HG02938 (cell line): Measurements from ENCODE around the gene CARD9.
A peak's percentile ranks its signal among the peaks of the same experiment; 100 is the strongest.
"Not testable (repeated sequence)": the region's sequence is repeated elsewhere in the genome, so short reads cannot be mapped to it uniquely, and the experiment has no call there.

Experiments
- ATAC-seq: cut with Tn5 transposase; IDR thresholded peaks from one replicate; pipeline ENCODE4 v1.9.1; 2021; ENCODE audit warnings: mild to moderate bottlenecking, moderate library complexity; ENCODE audit not compliant: unreplicated experiment

Gene CARD9, protein sequence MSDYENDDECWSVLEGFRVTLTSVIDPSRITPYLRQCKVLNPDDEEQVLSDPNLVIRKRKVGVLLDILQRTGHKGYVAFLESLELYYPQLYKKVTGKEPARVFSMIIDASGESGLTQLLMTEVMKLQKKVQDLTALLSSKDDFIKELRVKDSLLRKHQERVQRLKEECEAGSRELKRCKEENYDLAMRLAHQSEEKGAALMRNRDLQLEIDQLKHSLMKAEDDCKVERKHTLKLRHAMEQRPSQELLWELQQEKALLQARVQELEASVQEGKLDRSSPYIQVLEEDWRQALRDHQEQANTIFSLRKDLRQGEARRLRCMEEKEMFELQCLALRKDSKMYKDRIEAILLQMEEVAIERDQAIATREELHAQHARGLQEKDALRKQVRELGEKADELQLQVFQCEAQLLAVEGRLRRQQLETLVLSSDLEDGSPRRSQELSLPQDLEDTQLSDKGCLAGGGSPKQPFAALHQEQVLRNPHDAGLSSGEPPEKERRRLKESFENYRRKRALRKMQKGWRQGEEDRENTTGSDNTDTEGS

DNA sequence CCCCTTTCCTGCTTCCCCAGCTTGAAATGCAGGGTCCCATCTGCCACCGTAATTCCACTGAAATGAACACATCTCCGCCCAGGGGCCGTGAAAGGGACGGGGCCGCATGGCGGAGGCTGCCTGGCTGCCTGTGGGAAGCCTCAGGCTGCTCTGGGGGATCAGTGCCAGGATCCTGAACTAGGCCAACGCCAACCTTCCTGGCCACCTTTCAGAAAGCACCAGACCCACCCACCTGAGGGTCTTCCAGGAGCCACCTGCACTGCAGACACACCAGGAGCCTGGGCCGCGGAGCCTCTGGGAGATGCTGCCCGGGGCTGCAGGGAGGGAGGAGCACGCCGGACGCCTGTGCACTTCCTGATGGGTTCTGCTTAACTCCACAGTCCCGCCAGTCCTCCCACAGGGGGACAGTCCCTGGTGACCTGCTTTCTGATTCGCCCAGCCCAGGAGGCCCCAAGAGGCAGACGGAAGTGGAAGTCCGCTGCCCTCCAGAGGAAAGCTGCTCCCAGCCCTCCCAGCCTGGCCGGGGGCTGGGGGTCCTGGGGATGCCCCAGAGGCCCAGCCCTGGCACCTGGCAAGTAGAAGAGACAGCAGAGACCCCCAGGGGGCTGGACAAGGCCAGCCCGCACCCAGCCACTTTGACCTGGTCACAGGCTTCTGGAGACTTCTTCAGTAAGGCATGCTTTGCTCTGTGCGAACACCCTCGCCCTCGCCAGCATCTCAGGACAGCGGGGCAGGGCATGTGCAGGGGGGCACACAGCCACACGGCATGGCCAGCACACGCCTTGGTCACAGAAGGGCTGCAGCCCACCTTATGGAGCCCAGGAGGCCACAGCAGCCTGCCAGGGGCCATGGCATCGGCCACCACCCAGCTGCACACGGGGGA lies at the start of gene CARD9:
Gene CARD9, minus strand, starts transcription at position 370 of the 883 bp plus-strand sequence. CDS start 1,591 bp downstream, outside the sequence.
- no peak for ATAC-seq

DNA sequence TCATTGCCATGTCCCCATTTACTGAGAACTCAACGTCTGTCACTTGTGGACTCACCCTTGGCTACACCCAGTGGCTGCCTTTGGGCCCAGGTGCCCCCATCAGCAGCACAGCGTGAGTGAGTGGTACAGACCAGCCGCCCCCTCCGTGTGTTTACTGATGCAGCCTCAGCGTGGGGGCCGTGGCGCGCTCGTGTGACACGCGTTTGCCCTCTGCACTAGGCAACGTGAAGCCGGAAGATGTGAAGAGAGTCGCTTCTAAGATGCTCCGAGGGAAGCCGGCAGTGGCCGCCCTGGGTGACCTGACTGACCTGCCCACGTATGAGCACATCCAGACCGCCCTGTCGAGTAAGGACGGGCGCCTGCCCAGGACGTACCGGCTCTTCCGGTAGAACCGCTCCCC lies 49.4 kb upstream of the CARD9 start:
- ATAC-seq: no peak

DNA sequence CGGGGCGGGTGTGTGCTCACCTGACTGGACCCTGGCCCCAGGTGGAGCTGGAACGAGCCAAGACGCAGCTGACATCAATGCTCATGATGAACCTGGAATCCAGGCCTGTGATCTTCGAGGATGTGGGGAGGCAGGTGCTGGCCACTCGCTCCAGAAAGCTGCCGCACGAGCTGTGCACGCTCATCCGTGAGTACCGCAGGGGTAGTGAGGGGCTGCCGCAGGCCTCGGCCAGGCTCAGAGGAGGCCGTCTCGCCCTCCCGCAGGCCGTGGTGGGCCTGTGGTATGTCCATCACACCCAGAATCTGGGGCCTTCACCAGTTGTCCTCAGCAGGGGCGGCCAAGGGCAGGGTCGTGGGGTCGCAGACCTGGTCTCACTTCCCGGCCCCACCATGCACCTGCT lies 48.3 kb upstream of the CARD9 start:
- ATAC-seq: no peak

DNA sequence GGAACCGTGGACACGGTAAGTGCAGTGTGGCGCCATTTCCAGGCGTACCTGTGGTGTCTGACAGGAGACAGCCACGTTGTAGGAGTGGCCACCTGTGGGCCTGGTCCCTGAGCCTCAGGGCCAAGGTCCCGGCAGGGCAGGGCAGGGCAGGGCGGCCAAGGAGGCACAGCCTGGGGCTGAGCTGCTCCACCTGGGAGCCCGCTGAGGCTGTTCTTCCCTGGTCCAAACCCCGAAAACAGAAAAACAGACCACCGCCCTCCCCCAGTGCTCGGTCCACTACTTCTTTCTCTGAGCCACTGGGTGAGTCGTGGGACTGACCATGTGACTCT lies 45.6 kb upstream of the CARD9 start:
- ATAC-seq: no peak

DNA sequence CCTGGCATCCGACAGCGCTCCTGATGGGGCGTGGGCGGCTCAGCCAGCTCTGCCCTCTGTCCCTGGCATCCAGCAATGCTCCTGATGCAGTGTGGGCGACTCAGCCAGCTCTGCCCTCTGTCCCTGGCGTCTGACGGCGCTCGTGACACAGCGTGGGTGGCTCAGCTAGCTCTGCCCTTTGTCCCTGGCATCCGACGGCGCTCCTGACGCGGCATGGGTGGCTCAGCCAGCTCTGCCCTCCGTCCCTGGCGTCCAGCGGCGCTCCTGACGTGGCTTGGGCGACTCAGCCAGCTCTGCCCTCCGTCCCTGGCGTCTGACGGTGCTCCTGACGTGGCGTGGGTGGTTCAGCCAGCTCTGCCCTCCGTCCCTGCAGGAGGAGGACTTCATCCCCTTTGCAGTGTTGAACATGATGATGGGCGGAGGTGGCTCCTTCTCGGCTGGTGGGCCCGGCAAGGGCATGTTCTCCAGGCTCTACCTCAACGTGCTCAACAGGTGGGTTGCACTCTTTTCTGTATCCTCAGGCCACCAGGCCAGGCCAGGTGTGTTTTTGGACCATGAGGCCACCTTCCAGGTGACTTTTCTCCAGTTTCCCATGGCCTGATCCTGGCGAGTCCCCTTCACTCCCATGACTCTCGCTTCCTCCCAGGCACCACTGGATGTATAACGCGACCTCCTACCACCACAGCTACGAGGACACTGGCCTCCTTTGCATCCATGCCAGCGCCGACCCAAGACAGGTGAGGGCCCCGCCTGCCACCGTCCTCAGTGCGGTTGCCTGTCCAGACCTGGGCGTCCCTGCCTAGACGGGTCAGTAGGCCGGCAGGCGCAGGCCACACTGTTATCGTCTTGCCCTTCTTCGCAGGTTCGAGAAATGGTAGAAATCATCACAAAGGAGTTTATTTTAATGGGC lies 45.0 kb upstream of the CARD9 start:
- ATAC-seq: no peak

DNA sequence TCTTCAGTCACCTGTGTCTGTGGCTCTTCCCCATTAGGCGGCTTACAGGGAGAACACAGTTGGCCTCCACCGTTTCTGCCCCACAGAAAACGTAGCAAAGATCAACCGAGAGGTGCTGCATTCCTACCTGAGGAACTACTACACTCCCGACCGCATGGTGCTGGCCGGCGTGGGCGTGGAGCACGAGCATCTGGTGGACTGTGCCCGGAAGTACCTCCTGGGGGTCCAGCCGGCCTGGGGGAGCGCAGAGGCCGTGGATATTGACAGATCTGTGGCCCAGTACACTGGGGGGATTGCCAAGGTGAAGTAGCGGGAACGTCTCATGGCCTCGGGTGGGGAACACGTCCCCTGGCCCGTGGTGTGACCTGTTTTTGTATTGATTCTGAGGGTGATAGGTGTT lies 43.4 kb upstream of the CARD9 start:
- ATAC-seq: no peak

DNA sequence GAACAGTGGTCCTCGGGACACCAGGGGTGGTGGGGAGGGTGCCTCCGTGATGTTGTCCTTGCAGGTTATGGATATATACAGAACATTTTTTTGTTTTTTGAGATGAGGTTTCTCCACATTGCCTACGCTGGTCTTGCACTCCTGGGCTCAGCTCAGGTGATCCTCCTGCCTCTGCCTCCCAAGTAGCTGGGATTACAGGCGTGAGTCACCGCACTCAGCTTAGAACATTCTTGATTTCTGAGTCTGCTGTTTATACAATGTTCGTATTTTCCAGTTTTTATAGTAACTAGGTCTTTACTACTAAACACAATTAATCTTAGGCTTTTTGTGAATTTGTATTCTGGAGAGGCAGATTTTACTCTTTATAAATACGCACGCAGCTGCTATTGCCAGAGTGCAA lies 43.0 kb upstream of the CARD9 start:
- ATAC-seq: no peak

DNA sequence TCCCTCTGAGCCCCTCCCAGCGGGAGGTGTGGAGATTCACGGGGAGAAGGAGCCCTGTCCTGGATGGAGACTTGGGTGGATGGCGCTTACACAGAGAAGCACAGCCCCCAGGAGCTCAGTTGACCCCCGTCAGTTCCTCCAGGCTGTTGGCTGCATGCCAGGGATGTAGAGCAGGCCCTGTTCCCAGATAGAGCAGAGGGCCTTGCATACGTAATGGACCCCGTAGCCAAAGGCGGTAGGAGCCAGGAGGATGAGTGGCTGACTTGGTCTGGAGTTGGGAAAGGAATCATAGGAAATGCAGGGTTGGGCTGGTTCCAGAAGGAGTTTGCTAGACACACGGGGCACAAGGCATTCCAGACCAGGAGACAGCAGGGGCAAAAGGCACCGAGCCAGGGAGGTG lies 39.5 kb upstream of the CARD9 start:
- no peak for ATAC-seq

DNA sequence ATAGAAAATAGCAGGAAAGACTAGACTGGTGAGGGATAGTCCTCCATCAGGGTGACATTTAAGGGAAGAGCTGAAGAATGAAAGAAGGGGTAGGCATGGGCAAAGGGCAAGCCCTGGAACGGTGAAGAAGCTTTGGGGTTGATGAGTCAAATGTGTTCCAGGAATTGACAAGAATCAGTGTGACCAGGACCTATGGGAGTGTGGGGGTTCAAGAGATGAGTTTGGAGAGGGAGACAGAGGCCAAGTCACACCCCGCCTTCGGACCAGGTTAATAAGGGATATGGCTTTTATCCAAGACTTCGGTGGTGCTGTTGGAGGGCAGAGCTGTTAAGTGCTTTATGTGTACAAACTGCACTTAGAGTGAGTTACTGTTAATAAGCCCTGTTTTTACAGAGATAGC lies 37.9 kb upstream of the CARD9 start:
- ATAC-seq: no peak

DNA sequence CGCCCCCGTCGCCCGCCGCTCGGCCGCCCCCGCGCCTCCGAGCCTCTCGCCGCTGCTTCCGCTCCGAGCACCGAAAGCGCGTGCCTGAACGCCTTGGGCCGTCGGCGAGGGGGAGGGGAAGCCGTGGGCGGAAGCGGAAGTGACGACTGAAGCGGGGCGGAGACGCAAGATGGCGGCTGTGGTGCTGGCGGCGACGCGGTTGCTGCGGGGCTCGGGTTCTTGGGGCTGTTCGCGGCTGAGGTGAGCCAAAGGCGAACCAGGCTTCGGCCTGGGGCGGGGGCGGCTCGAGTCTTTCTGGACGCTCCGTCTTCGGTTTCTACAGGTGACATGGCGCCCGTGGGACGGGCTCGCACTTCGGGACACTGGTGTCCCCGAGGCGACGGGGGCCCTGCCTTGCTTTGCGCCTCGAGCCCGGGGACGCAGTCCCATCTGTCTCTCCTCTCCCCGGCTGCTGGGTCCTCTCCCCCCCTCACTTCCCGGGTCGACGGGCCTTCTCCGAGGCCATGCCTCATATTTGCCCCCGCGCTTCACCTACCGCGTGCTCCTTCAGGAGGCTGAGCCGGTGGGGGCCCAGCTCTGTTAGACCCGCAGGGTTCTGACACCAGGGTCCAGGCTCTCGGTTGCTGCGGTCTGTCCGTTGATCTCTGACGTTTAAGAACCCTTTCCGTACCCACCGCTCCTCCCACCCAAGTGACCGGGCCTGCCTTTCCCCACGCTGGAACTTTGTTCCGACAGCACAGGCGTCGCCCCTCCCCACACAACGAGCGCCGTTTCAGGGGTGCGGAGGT lies 37.2 kb upstream of the CARD9 start, which contains the start of the genes ENTR1 and PMPCA:
Gene ENTR1, minus strand, starts transcription at position 115 of the 788 bp plus-strand sequence. CDS start 217 bp downstream, outside the sequence.
Gene PMPCA, plus strand, starts transcription at position 159 of the 788 bp plus-strand sequence. Its CDS starts 11 bp downstream, at position 170.
- peak; percentile 84 for ATAC-seq

DNA sequence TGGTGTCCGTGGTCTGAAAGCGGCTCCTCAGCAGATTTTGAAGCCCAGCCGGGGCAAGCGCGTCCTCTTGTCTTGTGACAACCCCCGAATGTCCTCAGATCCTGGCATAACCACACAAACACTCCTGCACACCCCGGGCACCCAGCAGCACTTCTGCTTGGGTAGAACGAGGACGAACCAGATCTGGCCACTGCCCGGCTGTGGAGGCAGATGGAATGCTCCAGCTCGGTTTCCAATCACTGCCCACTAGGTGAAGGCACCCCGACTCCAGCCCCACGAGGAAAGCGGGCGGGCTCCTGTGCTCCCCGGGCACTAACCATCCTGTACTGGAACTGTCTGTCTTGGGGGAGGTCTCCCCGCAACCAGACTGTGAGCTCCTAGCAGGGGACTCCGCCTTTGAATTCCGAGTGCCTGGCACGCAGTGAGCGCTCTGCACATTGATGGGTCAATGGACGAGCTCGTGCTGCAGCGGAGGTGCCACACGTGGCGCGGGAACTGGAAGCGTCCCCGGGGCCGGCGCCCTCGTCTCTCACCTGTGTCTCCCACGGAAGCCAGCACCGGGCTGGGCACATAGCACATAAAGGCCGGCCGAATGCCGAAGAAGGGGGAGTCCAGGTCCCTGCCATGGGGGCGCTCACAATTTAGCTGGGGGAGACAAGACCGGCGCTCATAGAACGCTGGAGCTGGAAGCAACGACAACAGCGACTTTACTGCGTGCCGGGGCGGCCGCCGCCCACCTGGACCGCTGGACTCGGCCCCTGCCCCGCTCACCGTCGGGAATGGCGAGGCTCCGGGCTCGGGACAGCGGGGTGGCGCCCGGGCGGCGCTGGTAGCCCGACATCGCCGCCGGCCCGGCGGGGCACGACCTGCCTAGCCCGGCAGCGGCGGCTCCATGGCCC lies 36.3 kb upstream of the CARD9 start:
- peak; percentile 27 for ATAC-seq

DNA sequence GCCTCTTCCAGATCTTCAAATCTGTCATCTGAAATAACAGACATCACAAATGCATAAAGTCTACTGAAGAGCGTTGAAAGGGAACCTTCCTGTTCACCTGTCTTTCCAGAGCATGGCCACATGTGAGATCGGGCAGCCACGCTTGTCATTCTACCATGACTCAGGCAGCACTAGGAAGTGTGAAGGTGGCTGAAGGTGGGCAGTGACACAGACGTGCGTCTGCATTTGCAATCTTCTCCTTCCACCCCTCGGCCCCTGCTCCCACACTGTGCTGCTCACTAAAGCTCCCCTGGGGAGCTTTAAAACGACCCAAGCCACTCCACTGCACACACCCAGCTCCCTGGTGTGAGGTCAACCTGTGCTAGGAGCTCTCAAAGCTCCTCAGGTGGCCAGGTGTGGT lies 34.4 kb upstream of the CARD9 start:
- no peak for ATAC-seq

DNA sequence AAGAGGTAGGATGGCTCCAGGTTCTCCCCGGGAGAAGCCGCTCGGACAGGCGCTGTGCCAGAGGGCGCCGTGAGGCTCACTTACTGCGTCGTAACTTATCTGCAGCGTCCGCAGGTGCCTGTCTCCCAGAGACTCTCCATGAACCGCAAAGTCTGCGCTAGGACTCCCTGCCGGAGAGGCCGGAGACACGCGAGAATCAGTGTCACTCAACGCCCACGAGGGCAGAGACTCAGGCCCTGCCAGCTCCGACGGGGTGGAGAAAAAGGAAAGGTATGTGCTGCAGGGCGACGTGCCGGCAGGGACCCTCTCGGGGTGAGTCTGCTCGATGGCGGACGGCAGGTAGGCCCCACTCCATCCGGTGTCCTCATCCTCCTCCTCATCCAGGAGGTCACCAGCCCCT lies 33.6 kb upstream of the CARD9 start:
- not testable (repeated sequence) for ATAC-seq

DNA sequence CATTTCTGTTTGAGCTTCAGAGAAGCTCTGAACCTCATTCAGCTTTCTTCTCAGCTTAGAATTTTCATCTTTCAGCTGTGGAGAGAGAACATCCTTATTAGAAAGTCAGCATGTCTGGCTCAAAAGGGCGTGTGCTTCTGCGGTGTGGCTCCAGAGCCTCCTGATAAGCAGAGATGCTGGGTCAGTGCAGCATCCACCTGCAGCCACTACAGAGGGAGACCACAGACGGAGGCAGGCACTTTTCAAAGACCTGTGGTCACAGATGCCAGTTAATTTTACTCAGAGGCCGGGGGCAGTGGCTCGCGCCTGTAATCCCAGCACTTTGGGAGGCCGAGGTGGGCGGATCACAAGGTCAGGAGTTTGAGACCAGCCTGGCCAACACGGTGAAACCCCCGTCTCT lies 32.4 kb upstream of the CARD9 start:
- not testable (repeated sequence) for ATAC-seq

DNA sequence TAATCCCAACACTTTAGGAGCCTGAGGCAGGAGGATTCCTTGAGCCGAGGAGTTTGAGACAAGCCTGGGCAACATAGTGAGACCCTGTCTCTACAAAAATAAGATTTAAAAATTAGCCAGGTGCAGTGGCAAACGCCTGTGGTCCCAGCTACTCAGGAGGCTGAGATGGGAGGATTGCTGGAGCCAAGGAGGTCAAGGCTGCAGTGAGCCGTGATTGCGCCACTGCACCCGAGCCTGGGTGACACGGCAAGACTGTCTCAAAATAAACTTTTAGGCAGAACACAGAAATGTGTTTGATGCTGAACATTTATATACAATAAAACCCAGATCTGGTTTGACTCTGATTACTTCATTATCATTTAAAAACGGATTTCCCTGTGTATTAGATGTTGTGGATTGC lies 32.0 kb upstream of the CARD9 start:
- ATAC-seq: no peak

DNA sequence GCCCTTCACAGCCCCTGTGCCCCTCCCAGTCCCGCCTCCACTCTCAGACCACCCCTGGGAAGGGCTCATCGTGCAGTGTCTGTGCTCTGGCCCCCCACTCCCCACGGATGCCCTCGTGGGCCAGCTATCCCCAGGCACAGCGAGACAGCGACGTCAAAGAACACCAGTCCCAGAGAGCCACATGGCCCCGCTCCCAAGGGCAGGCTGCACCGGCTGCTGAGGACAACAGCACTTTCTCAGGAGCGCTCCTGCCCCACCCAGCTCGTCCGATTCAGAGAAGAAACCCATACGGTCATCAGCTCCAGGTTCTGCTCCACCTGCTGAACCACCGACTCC lies 31.3 kb upstream of the CARD9 start:
- ATAC-seq: no peak

DNA sequence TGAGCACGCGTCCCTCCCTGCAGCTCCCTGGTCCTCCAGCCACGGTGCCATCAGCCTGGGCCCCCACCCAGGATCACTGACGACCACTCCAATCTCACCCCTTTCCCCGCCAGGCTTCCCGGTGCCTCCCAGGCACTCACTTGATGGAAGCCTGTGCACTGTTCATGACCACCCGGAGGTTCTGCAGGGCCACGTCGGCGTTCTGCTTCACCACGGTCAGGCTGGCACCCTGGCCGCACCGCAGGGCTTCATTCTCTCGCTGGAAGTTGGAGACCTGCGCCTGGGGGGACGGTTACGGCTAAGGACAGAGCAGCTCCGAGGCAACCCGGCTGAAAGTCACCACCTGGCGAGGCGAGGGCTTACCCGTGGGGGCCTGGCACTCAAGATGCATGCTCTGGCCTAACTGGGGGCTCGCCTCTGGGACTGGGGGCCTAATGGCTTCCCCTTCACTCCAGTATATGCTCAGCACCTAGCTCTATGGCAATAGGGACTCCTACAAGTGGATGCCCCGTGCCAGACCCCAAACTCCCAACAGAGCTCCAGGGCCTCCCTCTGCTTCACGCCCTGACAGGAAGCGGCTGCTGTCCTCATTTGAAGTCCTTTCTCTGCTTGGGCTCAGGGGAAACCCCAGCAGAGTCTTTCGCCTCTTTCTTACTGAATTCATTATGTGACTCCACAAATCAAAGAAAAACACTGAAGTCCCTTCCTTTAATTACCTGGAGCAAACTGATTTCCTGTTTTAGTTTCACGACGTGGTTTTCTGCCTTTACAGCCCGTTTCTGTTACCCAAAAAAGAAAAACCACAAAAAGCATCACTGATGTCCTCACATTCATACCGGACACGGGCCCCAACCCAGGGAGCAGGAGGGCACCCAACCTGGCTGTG lies 30.7 kb upstream of the CARD9 start:
- no peak for ATAC-seq

DNA sequence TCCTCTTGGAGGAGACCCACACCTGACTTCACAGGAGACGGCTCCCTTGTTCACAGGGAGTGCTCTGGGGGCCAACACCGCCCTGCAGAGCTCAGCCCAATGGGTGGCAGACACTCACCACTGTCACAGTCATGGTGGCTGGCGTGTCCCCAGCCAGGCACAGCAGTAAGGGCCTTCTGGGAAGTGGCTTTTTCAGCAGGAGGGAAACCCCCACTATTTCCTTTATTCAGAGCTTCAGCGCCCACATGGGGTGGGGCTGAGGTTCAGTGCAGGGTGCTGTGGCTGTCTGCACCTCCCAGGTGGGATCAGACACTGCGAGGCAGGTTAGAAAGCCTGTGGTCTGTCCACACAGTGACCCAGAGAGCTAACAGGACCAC lies 30.1 kb upstream of the CARD9 start:
- no peak for ATAC-seq
